Breast epithelium (tissue), 4 donors: ENCODE data around the gene NEGR1. TPM values are rescaled to one million over a fixed set of nuclear protein-coding genes. Genes with fewer than 3 reads are reported as not detected.

Experiments used
- DNase-seq, 2 donors: peaks; one replicate each; pipeline ENCODE4 v3.0.0-alpha.2; 2019; ENCODE audit warnings: low spot score in 2 of 2
- H3K27ac ChIP-seq, 2 donors: fragments of 200-600 bp; sonication (generic) in 1 of 2; one replicate each; pipeline ENCODE4 v1.5.1; 2016 to 2019; ENCODE audit warnings: mild to moderate bottlenecking in 1 of 2
- H3K27me3 ChIP-seq, 2 donors: fragments of 200-600 bp; sonication (generic) in 1 of 2; one replicate each; pipeline versions ENCODE4 v1.5.1 to v1.6.0; 2017 to 2019; ENCODE audit warnings: control low read depth in 1 of 2, mild to moderate bottlenecking in 1 of 2
- H3K36me3 ChIP-seq: fragments of 200-600 bp; one replicate; pipeline ENCODE4 v1.5.1; 2019
- H3K4me1 ChIP-seq, 2 donors: fragments of 200-600 bp; sonication (generic); one replicate each; pipeline ENCODE4 v1.5.1; 2016 to 2019; ENCODE audit warnings: control low read depth in 1 of 2
- H3K4me3 ChIP-seq, 3 donors: fragments of 200-600 bp; sonication (generic); 1 replicate in 2 of 3; 2 replicates in 1 of 3; pipeline ENCODE4 v1.5.1; 2016 to 2019; ENCODE audit warnings: mild to moderate bottlenecking in 3 of 3, moderate library complexity in 2 of 3
- H3K9me3 ChIP-seq, 2 donors: fragments of 200-600 bp; sonication (generic) in 1 of 2; one replicate each; pipeline ENCODE4 v1.5.1; 2016 to 2019; ENCODE audit warnings: control low read depth in 1 of 2
- CTCF ChIP-seq, 3 donors: fragments of 450-650 bp; IDR thresholded peaks; one replicate each; pipeline ENCODE4 v1.5.1; 2016 to 2017; ENCODE audit warnings: antibody characterized with exemption in 3 of 3, mild to moderate bottlenecking in 3 of 3, moderate library complexity in 3 of 3
- POLR2A ChIP-seq: fragments of 450-650 bp; IDR thresholded peaks from one replicate; pipeline ENCODE4 v1.6.1; 2016; ENCODE audit warnings: antibody characterized with exemption, mild to moderate bottlenecking, moderate library complexity
- POLR2AphosphoS5 ChIP-seq, 3 donors: sonication (generic); formaldehyde crosslinking; IDR thresholded peaks; one replicate each; pipeline ENCODE4 v1.6.1; 2017; ENCODE audit warnings: antibody characterized with exemption in 3 of 3
- intact Hi-C: fragments of 100-400 bp; cut with DNase I; formaldehyde crosslinking; loops from one replicate; pipeline ENCODE4 v1.15.1; 2023; ENCODE audit warnings: low total_unique reads
- total RNA-seq, 3 donors: library from RNA; depleted of rRNA; stranded (reverse); fragments of >200 nt; gene quantifications; one replicate each; pipeline ENCODE4 v1.1.0, GENCODE V29; 2016

Gene NEGR1
- total RNA-seq, 3 donors from 2014 or later, result 5.6 to 33.3 (median 7.9) TPM

GRCh38 chr1:71980556-71980955 lies 301.8 kb downstream of the NEGR1 start:
- H3K4me3 ChIP-seq, result no peak overlapping the region
- no peaks in the 10 kb centered on the region for H3K27me3 ChIP-seq
- no peaks in the 10 kb centered on the region for H3K36me3 ChIP-seq
- H3K27ac ChIP-seq, result no peak overlapping the region
- TF ChIP-seq POLR2AphosphoS5 (IDR thresholded peaks at IDR 0.05) (no peak), CTCF (IDR thresholded peaks at IDR 0.05) (no peak), POLR2A (no peak)
- intact Hi-C loops, result no loop called here
- H3K9me3 ChIP-seq, result no peaks in the 10 kb centered on the region
- no peaks in the 10 kb centered on the region for H3K4me1 ChIP-seq
- no peak for DNase-seq

DNA sequence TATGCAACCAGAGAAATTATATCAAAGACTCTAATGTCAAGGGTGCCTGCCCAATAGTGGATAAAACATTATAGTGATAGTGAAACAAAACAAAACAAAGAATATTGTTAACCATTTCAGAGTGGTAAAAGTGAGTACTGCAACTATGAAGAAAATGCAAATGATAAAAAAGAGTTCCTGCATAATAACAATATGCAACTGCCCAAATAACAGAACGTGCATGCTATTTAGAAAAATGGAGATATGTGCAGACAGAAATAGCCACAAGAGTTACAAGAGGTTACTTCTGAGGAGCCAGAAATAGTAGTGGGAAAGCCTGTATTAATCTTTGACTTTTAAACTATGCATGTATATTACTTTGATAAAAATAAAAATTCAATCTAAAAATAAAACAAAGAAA lies 302.5 kb downstream of the NEGR1 start:
- H3K4me3 ChIP-seq, result no peak overlapping the region
- intact Hi-C loops, result no loop called here
- H3K4me1 ChIP-seq, result no peaks in the 10 kb centered on the region
- no peak for TF ChIP-seq POLR2AphosphoS5 (IDR thresholded peaks at IDR 0.05)
- TF ChIP-seq POLR2A, result no peak
- TF ChIP-seq CTCF (IDR thresholded peaks at IDR 0.05), result no peak
- H3K27ac ChIP-seq, result no peak overlapping the region
- no peaks in the 10 kb centered on the region for H3K27me3 ChIP-seq
- H3K9me3 ChIP-seq, result no peaks in the 10 kb centered on the region
- H3K36me3 ChIP-seq, result no peaks in the 10 kb centered on the region
- no peak for DNase-seq

DNA sequence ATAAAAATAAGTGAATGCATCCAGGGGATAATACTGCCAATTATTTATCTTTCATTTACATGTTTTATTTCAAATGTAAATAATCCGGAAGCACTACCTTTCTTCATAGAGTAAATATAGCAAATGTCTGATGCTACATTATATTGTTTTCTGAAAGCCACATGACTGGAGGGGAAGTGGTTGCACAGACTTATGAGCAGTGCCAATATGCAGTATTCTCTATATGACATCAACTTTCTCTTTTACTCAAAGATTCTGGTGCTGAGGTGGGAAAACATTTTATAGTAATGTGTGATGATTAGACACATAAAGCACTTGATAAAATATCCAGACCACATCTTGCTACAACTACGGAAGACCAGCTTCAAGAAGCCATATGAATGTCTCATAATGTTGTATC lies 314.7 kb downstream of the NEGR1 start:
- Histone ChIP-seq H3K4me3 (no peak overlapping the region), H3K27ac (no peak overlapping the region), H3K36me3 (no peaks in the 10 kb centered on the region), H3K9me3 (no peaks in the 10 kb centered on the region), H3K27me3 (no peaks in the 10 kb centered on the region), H3K4me1 (no peaks in the 10 kb centered on the region)
- DNase-seq, result no peak
- TF ChIP-seq POLR2A (no peak), POLR2AphosphoS5 (IDR thresholded peaks at IDR 0.05) (no peak), CTCF (IDR thresholded peaks at IDR 0.05) (no peak)
- intact Hi-C loops, result no loop called here

GRCh38 chr1:71964188-71964587 lies 318.2 kb downstream of the NEGR1 start:
- no peaks in the 10 kb centered on the region for H3K4me1 ChIP-seq
- no peak for DNase-seq
- intact Hi-C loops, result no loop called here
- H3K9me3 ChIP-seq, result no peaks in the 10 kb centered on the region
- H3K36me3 ChIP-seq, result no peaks in the 10 kb centered on the region
- TF ChIP-seq CTCF (IDR thresholded peaks at IDR 0.05) (no peak), POLR2A (no peak), POLR2AphosphoS5 (IDR thresholded peaks at IDR 0.05) (no peak)
- H3K27ac ChIP-seq, result no peak overlapping the region
- H3K27me3 ChIP-seq, result no peaks in the 10 kb centered on the region
- no peak overlapping the region for H3K4me3 ChIP-seq

DNA sequence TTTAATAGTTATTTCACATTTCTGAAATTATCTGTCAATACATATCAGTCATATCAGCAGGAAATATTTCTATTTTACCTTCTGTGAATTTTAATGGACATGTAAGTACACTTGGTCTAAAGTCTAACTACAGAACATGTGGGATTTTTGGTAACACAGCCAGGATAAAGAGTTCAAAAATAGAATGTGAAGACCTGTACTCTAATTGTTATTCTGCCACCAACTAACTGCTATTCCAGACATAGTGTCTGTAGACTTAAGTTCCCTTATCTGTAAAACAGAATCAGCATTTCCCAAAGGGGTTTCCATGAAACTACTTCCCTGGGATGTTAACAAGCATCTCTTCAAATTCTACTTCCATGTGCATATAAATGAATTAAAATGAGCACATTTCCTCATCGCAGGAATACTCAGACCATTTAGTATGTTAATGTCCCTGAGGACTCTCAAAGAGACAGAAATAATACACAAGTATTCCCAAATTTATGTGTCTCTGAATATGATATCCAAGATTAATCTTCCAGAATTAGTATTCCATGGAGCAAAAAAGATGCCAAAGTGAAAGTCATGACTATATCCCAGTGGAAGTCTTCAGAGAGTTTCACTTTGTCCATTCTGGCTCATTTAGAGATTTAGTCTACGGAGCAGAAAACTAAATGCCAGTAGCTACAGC lies 325.6 kb downstream of the NEGR1 start:
- no peak overlapping the region for H3K27ac ChIP-seq
- H3K9me3 ChIP-seq, result no peaks in the 10 kb centered on the region
- intact Hi-C loops, result no loop called here
- H3K27me3 ChIP-seq, result no peaks in the 10 kb centered on the region
- H3K4me1 ChIP-seq, result no peaks in the 10 kb centered on the region
- H3K36me3 ChIP-seq, result no peaks in the 10 kb centered on the region
- TF ChIP-seq CTCF (IDR thresholded peaks at IDR 0.05) (no peak), POLR2A (no peak), POLR2AphosphoS5 (IDR thresholded peaks at IDR 0.05) (no peak)
- no peak for DNase-seq
- H3K4me3 ChIP-seq, result no peak overlapping the region
